Activated CD4-positive, CD25-positive, alpha-beta regulatory T cell treated with anti-CD3 and anti-CD28 coated beads, Interleukin-2, amount 50 U/mL, for 16 hours (primary cell): ENCODE measurements around the gene MAN1C1.

ENCODE experiments used
- DNase-seq: peaks from one replicate; pipeline ENCODE4 v3.0.0-alpha.2; 2020; ENCODE audit warnings: low read depth, low spot score

The MAN1C1 gene

GRCh38 chr1:25737130-25737529 lies 120.5 kb downstream of the MAN1C1 start:
- DNase-seq, result no peak

DNA sequence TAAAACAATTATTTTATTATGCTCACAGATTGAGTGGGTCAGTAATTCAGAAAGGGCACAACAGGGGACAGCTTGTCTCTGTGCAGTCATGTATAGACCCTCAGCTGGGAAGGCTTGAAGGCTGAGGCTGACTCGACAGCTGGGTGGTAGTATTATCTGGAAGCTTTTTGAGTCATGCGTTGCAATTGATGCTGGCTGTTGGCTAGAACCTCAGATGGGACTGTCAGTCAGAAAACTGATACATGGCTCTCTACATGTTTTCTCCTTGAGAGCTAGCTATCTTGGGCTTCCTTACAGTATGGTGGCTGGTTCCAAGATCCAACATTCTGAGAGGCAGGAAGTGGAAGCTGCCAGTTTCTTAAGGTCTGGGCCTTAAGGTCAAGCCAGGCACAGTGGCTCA lies 121.9 kb downstream of the MAN1C1 start:
- DNase-seq, result no peak

- DNase-seq, result no peak
Measured at GRCh38 chr1:25739341-25739740, 122.8 kb downstream of the MAN1C1 start.

DNA sequence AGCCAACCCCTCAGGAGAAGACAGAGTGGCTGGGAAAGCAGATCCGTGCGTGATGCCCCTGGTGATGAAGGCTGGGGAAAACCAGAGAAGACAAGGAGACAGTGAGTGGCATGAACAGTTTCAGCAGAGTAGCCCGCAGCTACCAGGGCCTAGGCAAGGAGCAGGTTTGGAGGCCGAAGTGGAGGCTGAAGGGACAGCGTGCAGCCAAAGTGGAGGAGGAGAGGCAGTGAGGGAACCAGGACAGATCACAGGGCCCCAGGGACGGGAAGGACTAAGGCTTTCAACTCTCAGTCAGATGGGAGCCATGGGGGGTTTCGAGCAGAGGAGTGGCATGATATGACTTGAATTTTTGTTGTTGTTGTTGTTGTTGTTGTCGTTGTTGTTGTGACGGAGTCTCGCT lies 123.5 kb downstream of the MAN1C1 start:
- no peak for DNase-seq

GRCh38 chr1:25742316-25742715 lies 125.7 kb downstream of the MAN1C1 start:
- no peak for DNase-seq

DNA sequence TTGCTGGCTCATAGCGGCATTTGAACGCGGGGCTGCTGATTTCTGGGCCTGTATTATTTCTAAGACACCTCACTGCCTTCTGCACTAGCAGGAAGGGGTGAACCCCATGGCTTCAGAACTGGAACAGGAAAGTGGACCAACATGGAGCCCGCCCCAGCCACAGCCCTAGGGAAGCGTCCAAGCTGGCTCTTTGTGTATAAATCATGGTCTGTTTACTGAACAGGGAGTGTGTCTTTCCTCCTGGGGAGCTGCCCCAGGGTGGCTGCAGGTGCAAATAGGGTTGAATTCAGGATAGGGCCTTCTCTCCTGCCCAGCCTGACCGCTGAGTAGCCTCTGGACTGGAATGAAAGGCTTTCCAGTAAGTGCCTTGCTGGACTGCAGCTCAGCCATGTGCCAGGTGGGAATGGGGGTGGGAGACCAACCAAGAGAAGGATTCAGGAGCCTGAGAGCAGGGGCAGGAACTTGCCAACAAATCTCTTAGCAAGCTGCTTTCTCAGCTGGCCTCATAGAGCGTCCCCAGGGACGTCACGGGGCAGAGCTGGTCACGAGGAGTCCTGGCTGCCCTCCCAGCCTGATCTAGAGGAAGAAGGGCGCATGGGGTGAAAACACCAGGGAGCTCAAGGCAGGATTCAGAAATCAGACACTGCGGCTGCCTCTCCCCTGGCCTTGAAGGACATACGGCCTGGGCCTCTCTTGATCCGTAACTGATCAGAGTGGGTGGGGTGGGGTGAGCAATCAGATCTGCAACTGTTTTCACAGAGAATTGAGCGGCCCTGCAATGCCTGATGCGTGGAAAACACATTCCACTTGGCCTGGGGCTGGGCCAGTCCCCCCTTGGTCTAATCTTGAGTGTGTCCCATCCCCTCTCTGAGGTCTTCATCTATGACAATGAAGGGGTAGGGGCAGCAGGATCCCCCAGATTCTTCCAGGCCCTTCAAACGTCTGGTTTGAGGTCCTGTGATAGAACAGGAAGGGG lies 126.9 kb downstream of the MAN1C1 start:
- no peak for DNase-seq

GRCh38 chr1:25744140-25744581 lies 127.6 kb downstream of the MAN1C1 start:
- DNase-seq, result no peak

DNA sequence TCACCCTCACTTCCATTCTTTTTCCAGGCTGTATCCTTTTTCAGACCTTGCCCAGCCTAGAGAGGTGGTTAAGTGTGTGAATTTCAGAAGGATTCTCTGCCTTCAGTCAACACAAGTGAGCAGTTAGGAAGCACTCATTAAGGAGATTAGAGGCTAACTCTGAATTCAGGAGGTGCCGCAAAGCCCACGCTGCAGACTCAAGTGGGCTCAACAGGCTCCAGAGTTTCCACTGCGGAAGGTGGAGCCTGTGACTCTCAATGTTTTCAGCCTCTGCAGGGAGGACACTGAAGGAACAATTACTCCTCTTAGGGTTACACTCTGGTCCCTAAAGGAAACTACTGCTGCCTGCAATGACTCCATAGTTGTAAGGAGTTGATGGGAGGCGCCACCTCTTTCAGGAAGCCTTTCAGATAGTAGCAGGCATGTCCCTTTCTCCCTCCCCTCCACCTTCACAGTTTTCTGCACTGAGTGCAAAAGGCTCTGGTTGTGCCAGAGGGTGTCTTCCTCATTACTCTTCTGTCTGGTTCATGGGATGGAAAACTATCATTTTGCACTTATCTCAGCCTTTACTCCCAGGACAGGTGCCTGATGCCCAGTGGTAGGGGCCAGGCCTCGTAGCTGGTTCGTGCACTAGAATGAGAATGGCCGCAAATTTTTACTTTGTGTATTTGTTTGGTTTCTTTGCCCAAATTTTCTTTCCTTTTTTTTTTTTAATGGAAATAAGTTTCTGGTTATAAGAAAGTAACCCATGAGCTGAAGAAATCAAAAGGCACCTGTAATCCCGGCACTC lies 128.2 kb downstream of the MAN1C1 start:
- DNase-seq, result no peak

GRCh38 chr1:25746299-25747045 lies 129.9 kb downstream of the MAN1C1 start:
- DNase-seq, result no peak

- no peak for DNase-seq
Measured at GRCh38 chr1:25747046-25747719, 130.6 kb downstream of the MAN1C1 start.

GRCh38 chr1:25748531-25749205 lies 132.1 kb downstream of the MAN1C1 start:
- DNase-seq, result no peak

- no peak for DNase-seq
Measured at GRCh38 chr1:25750923-25751605, 134.5 kb downstream of the MAN1C1 start.

GRCh38 chr1:25754470-25755181 lies 138.0 kb downstream of the MAN1C1 start:
- DNase-seq, result no peak

- no peak for DNase-seq
Measured at GRCh38 chr1:25755475-25756125, 139.0 kb downstream of the MAN1C1 start.

DNA sequence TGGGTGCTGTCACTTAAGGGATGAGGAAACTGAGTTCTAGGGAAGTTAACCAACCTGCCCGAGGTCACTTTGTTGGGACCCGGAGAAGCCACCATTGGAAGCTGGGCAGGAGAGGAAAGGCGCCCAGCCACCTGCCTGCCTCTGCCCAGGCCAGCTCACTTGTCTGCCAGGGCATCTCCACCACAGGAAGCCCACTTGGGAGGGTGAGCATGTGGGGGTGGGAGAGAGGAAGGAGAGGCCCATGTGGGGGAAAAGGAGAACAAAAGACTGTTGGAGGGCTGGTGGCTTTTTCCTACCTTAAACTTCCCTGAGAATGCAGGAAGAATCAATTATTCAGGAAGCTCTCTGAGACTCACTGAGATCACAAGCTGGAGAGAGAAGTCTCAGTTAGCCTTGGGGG lies 139.6 kb downstream of the MAN1C1 start:
- no peak for DNase-seq

DNA sequence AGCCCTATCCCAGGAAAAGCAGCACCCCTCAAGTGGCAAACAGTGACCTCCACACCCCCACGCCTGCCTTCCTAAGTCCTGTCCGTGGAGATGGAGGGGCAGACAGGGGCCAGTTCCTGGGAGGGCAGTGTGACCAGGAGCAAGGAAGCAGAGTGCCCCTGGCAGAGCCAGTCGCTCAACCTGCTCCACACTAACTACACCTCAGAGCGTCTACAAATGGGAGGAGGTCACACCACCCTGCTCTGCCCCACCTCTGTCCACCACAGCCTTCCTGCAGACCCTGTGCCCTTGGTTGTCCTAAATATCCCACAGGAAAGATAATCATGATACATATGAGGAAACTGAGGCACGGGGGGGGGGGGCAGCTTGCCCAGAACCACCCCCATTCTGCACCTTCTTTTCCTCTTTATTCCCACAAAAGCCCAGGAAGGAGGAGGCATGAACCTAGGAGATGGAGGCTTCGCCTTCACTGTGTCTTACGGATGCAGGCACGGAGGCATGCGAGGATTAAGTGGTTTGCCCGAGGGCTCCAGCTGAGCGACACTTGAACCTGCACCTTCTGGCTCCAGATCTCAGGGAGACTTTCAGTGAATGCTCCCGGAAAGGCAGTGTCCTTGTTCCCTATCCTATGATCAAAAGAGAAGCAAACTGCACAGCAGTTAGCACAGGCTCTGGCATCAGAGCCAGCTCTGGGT lies 140.7 kb downstream of the MAN1C1 start:
- DNase-seq, result no peak

DNA sequence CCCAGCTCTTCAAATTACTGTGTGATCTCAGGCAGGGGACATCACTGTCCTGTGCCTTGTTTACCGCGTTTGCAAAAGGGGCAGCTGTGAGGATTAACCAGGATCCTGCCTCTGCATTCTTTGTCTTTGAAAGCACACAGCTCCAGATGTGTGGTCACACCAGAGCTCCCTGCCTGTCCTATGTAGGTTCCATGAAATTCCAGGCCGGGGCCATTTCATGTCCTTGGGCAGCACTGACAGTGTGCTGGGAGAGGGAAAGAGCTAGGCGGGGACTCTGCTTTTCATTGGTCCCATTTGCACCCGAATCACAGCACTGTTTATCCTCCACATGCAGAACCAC lies 141.2 kb downstream of the MAN1C1 start:
- DNase-seq, result no peak

DNA sequence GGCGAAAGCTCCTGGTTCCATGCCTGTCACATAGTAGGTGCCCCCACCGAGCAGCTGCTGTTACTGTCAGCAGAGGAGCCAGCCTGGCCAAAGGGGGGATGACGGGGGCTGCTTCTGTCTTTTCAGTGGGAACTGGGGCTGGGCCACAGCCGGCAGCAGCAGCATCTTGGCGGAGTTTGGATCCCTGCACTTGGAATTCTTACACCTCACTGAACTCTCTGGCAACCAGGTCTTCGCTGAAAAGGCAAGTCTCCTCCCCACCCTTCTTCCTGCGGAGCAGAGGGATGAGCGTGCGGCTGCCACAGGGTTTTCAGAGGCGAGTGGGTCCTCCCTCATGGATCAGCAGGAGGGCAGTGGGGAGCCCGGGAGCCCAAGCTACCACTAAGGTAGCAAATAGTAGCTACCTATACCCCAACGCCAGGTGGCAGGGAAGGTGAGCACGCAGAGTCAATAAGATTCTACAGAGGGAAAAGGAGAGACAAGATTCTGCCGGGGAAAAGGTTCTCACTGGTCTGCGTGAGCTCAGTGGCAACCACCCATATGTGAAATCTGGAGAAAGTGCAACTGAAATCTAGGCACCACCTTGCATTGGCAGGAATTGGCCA lies 142.0 kb downstream of the MAN1C1 start:
- no peak for DNase-seq
